DOHH2 (cell line): ENCODE measurements around the gene IGF2BP2.

Experiments
- H3F3A ChIP-seq: fragments of 200-600 bp; sonication (generic), shearing (Covaris generic); 2 replicates; pipeline ENCODE4 v1.6.0; 2016; ENCODE audit warnings: antibody characterized with exemption, mild to moderate bottlenecking; ENCODE audit not compliant: control insufficient read depth, insufficient read depth
- H3K27ac ChIP-seq: fragments of 200-600 bp; sonication (generic); 2 replicates; pipeline ENCODE4 v1.5.1; 2014; ENCODE audit warnings: low read depth, mild to moderate bottlenecking, low read length, moderate library complexity
- H3K27me3 ChIP-seq: fragments of 200-600 bp; sonication (generic); 2 replicates; pipeline ENCODE4 v1.6.1; 2014; ENCODE audit warnings: mild to moderate bottlenecking, low read length, mixed read lengths; ENCODE audit not compliant: control insufficient read depth
- H3K36me3 ChIP-seq: fragments of 200-600 bp; sonication (generic); 2 replicates; pipeline ENCODE4 v1.6.1; 2014; ENCODE audit warnings: mild to moderate bottlenecking, low read length, moderate library complexity, mixed read lengths; ENCODE audit not compliant: control insufficient read depth
- H3K4me1 ChIP-seq: fragments of 200-600 bp; sonication (generic); 2 replicates; pipeline ENCODE4 v1.6.1; 2014; ENCODE audit warnings: mild to moderate bottlenecking, low read length, mixed read lengths; ENCODE audit not compliant: control insufficient read depth
- H3K4me2 ChIP-seq: fragments of 200-600 bp; sonication (generic); 2 replicates; pipeline ENCODE4 v1.6.0; 2014; ENCODE audit warnings: mild to moderate bottlenecking, low read length, moderate library complexity
- H3K4me3 ChIP-seq: fragments of 200-600 bp; sonication (generic); 2 replicates; pipeline ENCODE4 v1.5.1; 2014; ENCODE audit warnings: mild to moderate bottlenecking, low read length, mixed read lengths
- H3K79me2 ChIP-seq: fragments of 200-600 bp; sonication (generic); 2 replicates; pipeline ENCODE4 v1.6.1; 2014; ENCODE audit warnings: mild to moderate bottlenecking, low read length, mixed read lengths; ENCODE audit not compliant: control insufficient read depth
- H3K9me2 ChIP-seq: fragments of 200-600 bp; sonication (generic); replicated peaks from 2 replicates; pipeline ENCODE4 v1.6.1; 2014; ENCODE audit warnings: mild to moderate bottlenecking, low read length, mixed read lengths; ENCODE audit not compliant: control insufficient read depth
- H3K9me3 ChIP-seq: fragments of 200-600 bp; sonication (generic); 2 replicates; pipeline ENCODE4 v1.6.1; 2014; ENCODE audit warnings: antibody characterized with exemption, low read length, mixed read lengths; ENCODE audit not compliant: control insufficient read depth, insufficient read depth
- H4K20me1 ChIP-seq: fragments of 200-600 bp; sonication (generic); 2 replicates; pipeline ENCODE4 v1.6.0; 2014; ENCODE audit warnings: low read depth, mild to moderate bottlenecking, antibody characterized with exemption, low read length, moderate library complexity; ENCODE audit not compliant: control insufficient read depth, insufficient read depth
- CTCF ChIP-seq: fragments of 200-600 bp; sonication (generic); IDR thresholded peaks from one replicate; pipeline ENCODE4 v1.5.1; 2014; ENCODE audit warnings: antibody characterized with exemption, mild to moderate bottlenecking, low read depth, low read length; ENCODE audit not compliant: poor library complexity, severe bottlenecking
- EZH2phosphoT487 ChIP-seq: fragments of 200-600 bp; sonication (generic); IDR thresholded peaks from 2 replicates; pipeline ENCODE4 v1.6.1; 2017; ENCODE audit warnings: borderline replicate concordance, mild to moderate bottlenecking, antibody characterized with exemption, low read length, moderate library complexity, mixed read lengths

IGF2BP2 gene

GRCh38 chr3:185718736-185719593, 105.9 kb downstream of the IGF2BP2 start:
- H3K79me2 ChIP-seq: no peaks in the 10 kb centered on the region
- H3K36me3 ChIP-seq: no peaks in the 10 kb centered on the region
- TF ChIP-seq CTCF (no peak), EZH2phosphoT487 (no peak)
- H3K4me1 ChIP-seq: no peaks in the 10 kb centered on the region
- H3F3A ChIP-seq: no peaks in the 10 kb centered on the region
- H3K9me3 ChIP-seq: no peaks in the 10 kb centered on the region
- H4K20me1 ChIP-seq: no peaks in the 10 kb centered on the region
- no peaks in the 10 kb centered on the region for H3K9me2 ChIP-seq
- no peak overlapping the region for H3K27ac ChIP-seq
- H3K4me2 ChIP-seq: no peak overlapping the region
- no peak overlapping the region for H3K4me3 ChIP-seq
- H3K27me3 ChIP-seq: peaks cover 28% of the 10 kb centered on the region

- Histone ChIP-seq H4K20me1 (no peaks in the 10 kb centered on the region), H3K4me2 (no peak overlapping the region)
These were observed 107.0 kb downstream of the IGF2BP2 start for GRCh38 chr3:185717627-185718402.

GRCh38 chr3:185717121-185717520, 107.7 kb downstream of the IGF2BP2 start:
- Histone ChIP-seq H4K20me1 (no peaks in the 10 kb centered on the region), H3K27me3 (peaks cover 27% of the 10 kb centered on the region), H3K4me2 (no peak overlapping the region), H3K27ac (no peak overlapping the region), H3K9me3 (no peaks in the 10 kb centered on the region), H3K36me3 (no peaks in the 10 kb centered on the region), H3F3A (no peaks in the 10 kb centered on the region), H3K79me2 (no peaks in the 10 kb centered on the region), H3K4me3 (no peak overlapping the region), H3K9me2 (no peaks in the 10 kb centered on the region), H3K4me1 (no peaks in the 10 kb centered on the region)
- TF ChIP-seq EZH2phosphoT487 (no peak), CTCF (no peak)

More at GRCh38 chr3:185717627-185718402, 107.0 kb downstream of the IGF2BP2 start:
- no peaks in the 10 kb centered on the region for H3K36me3 ChIP-seq
- H3K27ac ChIP-seq: no peak overlapping the region
- no peaks in the 10 kb centered on the region for H3K4me1 ChIP-seq
- H3K27me3 ChIP-seq: peaks cover 25% of the 10 kb centered on the region
- TF ChIP-seq CTCF (no peak), EZH2phosphoT487 (no peak)
- no peaks in the 10 kb centered on the region for H3K79me2 ChIP-seq
- H3K9me2 ChIP-seq: no peaks in the 10 kb centered on the region
- no peak overlapping the region for H3K4me3 ChIP-seq
- H3K9me3 ChIP-seq: no peaks in the 10 kb centered on the region
- no peaks in the 10 kb centered on the region for H3F3A ChIP-seq
